ENCODE measurements around the gene ADAMTS9. TPM values are rescaled to one million over a fixed set of nuclear protein-coding genes. Genes with fewer than 3 reads are reported as not detected.

The ADAMTS9 gene
- total RNA-seq = 10 to 100 TPM in 1 of 2 donors, 1 to 10 TPM in 1; 4.4 to 14.3 TPM

GRCh38 chr3:64687781-64688604, at the start of gene ADAMTS9:
Gene ADAMTS9, minus strand, starts transcription at chr3:64688000. Its CDS starts 343 bp downstream, at chr3:64687657.
- Histone ChIP-seq H3K9me3 (no peaks in the 10 kb centered on the region), H3K27me3 (no peaks in the 10 kb centered on the region), H3K36me3 (no peaks in the 10 kb centered on the region), H3K9ac (ENCODE audit: low read depth in 2 of 2, low read length in 2 of 2) (peak within 1 kb of the TSS; percentile 64 to 85), H3K4me1 (no peaks in the 10 kb centered on the region), H3K4me3 (peak within 1 kb of the TSS; percentile 52), H3K27ac (peak within 1 kb of the TSS; percentile 92)
- intact Hi-C loops (cut with DNase I) = loop anchor here (10.0 kb wide), 1 partner anchor 153 kb away; no protein-coding TSS in a partner anchor
- DNase-seq = peak; percentile 73
- TF ChIP-seq, protein P1, sequence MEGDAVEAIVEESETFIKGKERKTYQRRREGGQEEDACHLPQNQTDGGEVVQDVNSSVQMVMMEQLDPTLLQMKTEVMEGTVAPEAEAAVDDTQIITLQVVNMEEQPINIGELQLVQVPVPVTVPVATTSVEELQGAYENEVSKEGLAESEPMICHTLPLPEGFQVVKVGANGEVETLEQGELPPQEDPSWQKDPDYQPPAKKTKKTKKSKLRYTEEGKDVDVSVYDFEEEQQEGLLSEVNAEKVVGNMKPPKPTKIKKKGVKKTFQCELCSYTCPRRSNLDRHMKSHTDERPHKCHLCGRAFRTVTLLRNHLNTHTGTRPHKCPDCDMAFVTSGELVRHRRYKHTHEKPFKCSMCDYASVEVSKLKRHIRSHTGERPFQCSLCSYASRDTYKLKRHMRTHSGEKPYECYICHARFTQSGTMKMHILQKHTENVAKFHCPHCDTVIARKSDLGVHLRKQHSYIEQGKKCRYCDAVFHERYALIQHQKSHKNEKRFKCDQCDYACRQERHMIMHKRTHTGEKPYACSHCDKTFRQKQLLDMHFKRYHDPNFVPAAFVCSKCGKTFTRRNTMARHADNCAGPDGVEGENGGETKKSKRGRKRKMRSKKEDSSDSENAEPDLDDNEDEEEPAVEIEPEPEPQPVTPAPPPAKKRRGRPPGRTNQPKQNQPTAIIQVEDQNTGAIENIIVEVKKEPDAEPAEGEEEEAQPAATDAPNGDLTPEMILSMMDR (IDR thresholded peaks at IDR 0.05) = no peak

DNA sequence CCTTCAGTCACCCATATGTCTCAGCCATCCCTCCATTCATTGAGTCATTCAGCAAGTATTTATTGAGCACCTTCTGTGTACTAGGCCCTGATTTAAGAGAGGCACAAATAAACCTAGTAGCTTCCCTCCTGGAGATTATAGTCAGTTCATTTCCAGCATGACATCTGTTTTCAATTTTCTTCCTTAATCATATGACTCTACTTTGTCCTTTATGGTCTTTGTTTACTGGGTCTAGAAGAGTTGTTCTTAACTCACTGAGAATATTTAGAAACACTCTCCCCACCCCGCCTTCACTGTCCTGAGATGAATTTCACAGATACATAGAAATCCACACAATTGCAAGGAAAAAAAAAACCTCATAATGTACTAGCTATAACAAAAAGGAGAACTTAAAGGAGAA, 44.8 kb upstream of the ADAMTS9 start:
- H3K36me3 ChIP-seq = no peaks in the 10 kb centered on the region
- intact Hi-C loops (cut with DNase I) = no loop called here
- no peak overlapping the region for H3K4me3 ChIP-seq
- H3K4me1 ChIP-seq = no peaks in the 10 kb centered on the region
- H3K27me3 ChIP-seq = no peaks in the 10 kb centered on the region
- no peak for DNase-seq
- TF ChIP-seq, protein P1 (IDR thresholded peaks at IDR 0.05) = no peak
- no peaks in the 10 kb centered on the region for H3K9me3 ChIP-seq
- H3K9ac ChIP-seq (ENCODE audit: low read depth in 2 of 2, low read length in 2 of 2) = no peak overlapping the region
- no peak overlapping the region for H3K27ac ChIP-seq

GRCh38 chr3:64730681-64731080, 42.9 kb upstream of the ADAMTS9 start:
- H3K27me3 ChIP-seq = no peaks in the 10 kb centered on the region
- H3K36me3 ChIP-seq = no peaks in the 10 kb centered on the region
- no peak for DNase-seq
- H3K9me3 ChIP-seq = no peaks in the 10 kb centered on the region
- intact Hi-C loops (cut with DNase I) = no loop called here
- no peak overlapping the region for H3K27ac ChIP-seq
- H3K4me1 ChIP-seq = no peaks in the 10 kb centered on the region
- no peak overlapping the region for H3K4me3 ChIP-seq
- H3K9ac ChIP-seq (ENCODE audit: low read depth in 2 of 2, low read length in 2 of 2) = no peak overlapping the region
- TF ChIP-seq, protein P1 (IDR thresholded peaks at IDR 0.05) = no peak

DNA sequence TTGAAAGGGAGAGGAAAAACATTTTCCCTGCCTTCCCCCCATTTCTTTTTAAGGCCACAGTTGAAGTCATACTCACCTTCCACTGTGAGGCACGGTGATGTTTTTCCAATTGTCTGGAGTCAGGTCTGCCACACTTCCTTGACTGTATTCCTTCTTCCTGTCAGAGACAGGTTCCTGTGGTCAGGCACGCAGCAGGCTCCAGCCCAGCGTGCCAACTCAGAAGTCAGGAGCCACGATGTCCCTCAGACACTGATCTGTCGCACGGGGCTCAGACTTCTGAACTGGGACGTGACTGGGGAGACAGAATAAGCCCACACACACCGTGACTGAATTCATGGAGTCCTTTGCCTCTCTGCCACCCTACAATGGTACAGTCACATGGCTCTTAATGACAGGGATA, 41.2 kb upstream of the ADAMTS9 start:
- intact Hi-C loops (cut with DNase I) = no loop called here
- Histone ChIP-seq H3K9ac (ENCODE audit: low read depth in 2 of 2, low read length in 2 of 2) (no peak overlapping the region), H3K9me3 (no peaks in the 10 kb centered on the region), H3K36me3 (no peaks in the 10 kb centered on the region), H3K4me3 (no peak overlapping the region), H3K27ac (no peak overlapping the region), H3K27me3 (no peaks in the 10 kb centered on the region), H3K4me1 (no peaks in the 10 kb centered on the region)
- DNase-seq = no peak
- TF ChIP-seq, protein P1 (IDR thresholded peaks at IDR 0.05) = no peak

DNA sequence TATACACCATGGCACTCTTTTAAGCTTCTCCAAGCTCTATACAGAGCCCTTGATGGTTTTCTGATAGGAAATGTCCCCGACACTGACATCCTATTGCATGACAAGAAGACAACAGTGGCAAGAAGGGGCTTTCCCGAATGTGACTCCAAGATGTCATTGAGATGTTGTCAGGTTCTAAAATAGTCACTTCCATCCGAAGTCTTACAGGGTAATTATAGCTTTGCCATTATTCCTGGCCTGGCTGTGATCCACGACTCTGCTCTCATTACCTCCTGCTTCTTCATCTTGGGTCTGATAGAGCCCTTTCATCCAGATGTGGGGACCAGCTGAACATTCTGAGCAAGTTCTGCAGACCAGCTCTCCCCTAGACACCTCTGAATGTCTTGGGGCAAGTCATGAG, 40.6 kb upstream of the ADAMTS9 start:
- H3K9me3 ChIP-seq = no peaks in the 10 kb centered on the region
- intact Hi-C loops (cut with DNase I) = no loop called here
- H3K27ac ChIP-seq = no peak overlapping the region
- TF ChIP-seq, protein P1 (IDR thresholded peaks at IDR 0.05) = no peak
- H3K9ac ChIP-seq (ENCODE audit: low read depth in 2 of 2, low read length in 2 of 2) = no peak overlapping the region
- H3K27me3 ChIP-seq = no peaks in the 10 kb centered on the region
- no peak overlapping the region for H3K4me3 ChIP-seq
- DNase-seq = no peak
- H3K36me3 ChIP-seq = no peaks in the 10 kb centered on the region
- no peaks in the 10 kb centered on the region for H3K4me1 ChIP-seq

All from colonic mucosa (tissue), 4 donors.